ENCODE results near the gene SASH1. TPM values are rescaled to one million over a fixed set of nuclear protein-coding genes. Genes with fewer than 3 reads are reported as not detected.

SASH1 gene
- total RNA-seq, 5 donors from 2014 or later (not counting 1 experiment from before 2014, with no cell fraction given) = 0.26 to 5.5 (median 0.95) TPM

DNA sequence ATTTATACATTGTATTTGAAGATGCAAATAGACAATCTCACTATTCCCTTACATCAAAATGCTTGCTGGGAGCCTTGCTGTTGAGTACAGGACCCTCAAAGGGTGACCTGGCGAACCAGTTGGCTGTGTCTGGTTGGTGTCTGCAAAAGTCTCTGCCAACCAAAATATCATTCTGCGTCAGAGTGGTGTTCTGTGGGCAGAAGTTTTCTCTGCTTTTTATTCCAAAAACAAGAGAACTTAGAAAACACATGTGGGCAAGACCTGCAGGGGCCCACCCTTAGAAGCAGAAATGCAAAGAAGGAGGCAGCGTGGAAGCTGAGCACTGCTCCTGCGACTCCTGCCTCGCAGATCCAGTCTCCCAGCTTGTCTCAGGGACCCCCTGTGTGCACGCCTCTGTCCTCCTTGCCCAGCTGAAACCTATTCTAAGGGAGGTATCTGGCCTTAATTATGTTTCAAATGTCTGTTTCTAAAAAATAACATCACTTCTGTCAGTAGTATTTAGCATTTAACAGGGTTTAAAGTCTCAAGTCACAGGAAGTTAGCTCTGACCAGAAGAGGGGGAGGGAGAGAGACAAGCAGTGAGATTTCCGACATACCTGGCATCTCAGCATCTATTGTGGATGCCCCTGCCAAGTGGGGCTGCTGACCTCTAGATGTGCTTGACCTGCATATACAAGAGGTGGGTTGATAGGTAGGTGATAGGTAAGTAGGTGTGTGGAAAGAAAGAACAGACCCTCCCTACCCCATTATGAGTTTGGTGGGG is 101.3 kb downstream of the SASH1 start:
- CTCF ChIA-PET = no interaction called here
- H3K9me3 Mint-ChIP-seq = no peaks in the 10 kb centered on the region
- no peak overlapping the region for H3K27ac ChIP-seq (ENCODE audit: low read length)
- peaks cover 0 to 9% of the 10 kb centered on the region in 2 experiments for H3K27me3 ChIP-seq (replicated peaks in 1 of 2; ENCODE audit: control insufficient read depth in 2 of 2, extremely low read depth in 1 of 2, insufficient read depth in 2 of 2, low read length in 1 of 2)
- H3K4me3 ChIP-seq (ENCODE audit: control insufficient read depth in 1 of 2, extremely low read depth in 1 of 2, low read length in 1 of 2) = no peak overlapping the region
- WGBS (ENCODE audit: insufficient coverage) = 69% methylated on average over 4 of the region's 7 CpGs
- no peaks in the 10 kb centered on the region for H3K36me3 ChIP-seq (ENCODE audit: control insufficient read depth in 2 of 2, extremely low read depth in 1 of 2, insufficient read depth in 1 of 2, low read length in 1 of 2)
- peaks cover 0 to 11% (median 8%) of the 10 kb centered on the region in 3 donors for H3K4me1 Mint-ChIP-seq
- POLR2A ChIA-PET = no interaction called here
- no peak for ATAC-seq (replicated peaks in 1 of 4)
- H3K9me3 ChIP-seq = no peaks in the 10 kb centered on the region
- peaks cover 9% of the 10 kb centered on the region in 2 donors for H3K27me3 Mint-ChIP-seq
- H3K4me3 Mint-ChIP-seq = no peak overlapping the region
- no peaks in the 10 kb centered on the region for H3K4me1 ChIP-seq (ENCODE audit: control insufficient read depth in 1 of 2, extremely low read depth in 1 of 2, insufficient read depth in 2 of 2, low read length in 2 of 2)
- no peak overlapping the region for H3K27ac Mint-ChIP-seq
- no peaks in the 10 kb centered on the region for H3K36me3 Mint-ChIP-seq
- DNase-seq = no peak

DNA sequence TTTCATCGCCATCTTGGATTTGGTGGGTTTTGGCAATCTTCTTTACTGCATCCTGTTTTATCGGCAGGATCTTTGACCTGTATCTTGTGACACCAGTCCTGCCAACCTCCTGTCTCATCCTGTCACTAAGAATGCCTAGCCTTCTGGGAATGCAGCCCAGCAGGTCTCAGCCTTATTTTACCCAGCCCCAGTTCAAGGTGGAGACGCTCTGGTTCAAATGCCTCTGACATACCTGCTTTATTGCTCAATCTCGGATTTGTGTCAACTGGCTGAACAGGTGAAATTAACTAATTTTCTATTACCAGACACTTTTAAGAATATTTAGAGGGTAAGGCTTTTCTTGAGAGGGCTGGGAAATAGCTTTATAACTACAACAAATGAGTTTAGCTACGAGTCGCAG is 102.5 kb downstream of the SASH1 start:
- Histone ChIP-seq H3K27ac (ENCODE audit: low read length) (no peak overlapping the region), H3K9me3 (no peaks in the 10 kb centered on the region), H3K4me1 (ENCODE audit: control insufficient read depth in 1 of 2, extremely low read depth in 1 of 2, insufficient read depth in 2 of 2, low read length in 2 of 2) (no peaks in the 10 kb centered on the region), H3K36me3 (ENCODE audit: control insufficient read depth in 2 of 2, extremely low read depth in 1 of 2, insufficient read depth in 1 of 2, low read length in 1 of 2) (no peaks in the 10 kb centered on the region), H3K27me3 (replicated peaks in 1 of 2; ENCODE audit: control insufficient read depth in 2 of 2, extremely low read depth in 1 of 2, insufficient read depth in 2 of 2, low read length in 1 of 2) (peaks cover 0 to 13% of the 10 kb centered on the region in 2 experiments), H3K4me3 (ENCODE audit: control insufficient read depth in 1 of 2, extremely low read depth in 1 of 2, low read length in 1 of 2) (no peak overlapping the region)
- Mint-ChIP-seq H3K36me3 (no peaks in the 10 kb centered on the region), H3K27ac (no peak overlapping the region), H3K4me3 (no peak overlapping the region), H3K9me3 (no peaks in the 10 kb centered on the region), H3K4me1 (peaks cover 0 to 11% (median 8%) of the 10 kb centered on the region in 3 donors), H3K27me3 (peaks cover 7 to 9% of the 10 kb centered on the region in 2 donors)
- WGBS (ENCODE audit: insufficient coverage) = 100% methylated on average over 1 of the region's 6 CpGs
- ATAC-seq (replicated peaks in 1 of 4) = no peak
- DNase-seq = no peak
- POLR2A ChIA-PET = no interaction called here
- CTCF ChIA-PET = interaction anchor here in 1 of 2 donors (0.5 kb wide), 1 partner anchor 34 kb away, joined by 3 read pairs; no protein-coding TSS in a partner anchor

DNA sequence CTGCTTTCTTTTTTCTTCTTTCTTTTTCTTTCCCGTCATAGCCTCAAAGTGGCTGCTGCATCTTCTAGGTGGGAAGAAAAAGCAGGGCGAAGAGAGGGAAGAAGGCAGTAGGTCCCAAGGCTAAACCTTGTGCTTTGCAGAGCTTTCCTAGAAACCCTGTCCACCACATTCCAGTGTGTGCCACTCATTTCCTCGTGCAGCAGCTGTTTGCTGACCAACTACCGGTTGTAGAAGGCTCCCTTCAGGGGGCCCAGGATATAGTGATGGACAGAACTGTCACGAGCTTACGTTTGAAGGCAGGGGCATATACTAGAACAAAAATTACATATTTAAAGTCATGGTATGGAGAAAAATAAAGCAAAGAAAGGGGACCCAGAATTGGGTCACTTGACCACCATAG is 103.0 kb downstream of the SASH1 start:
- no peaks in the 10 kb centered on the region for H3K9me3 Mint-ChIP-seq
- no peaks in the 10 kb centered on the region for H3K9me3 ChIP-seq
- peaks cover 0 to 13% of the 10 kb centered on the region in 2 experiments for H3K27me3 ChIP-seq (replicated peaks in 1 of 2; ENCODE audit: control insufficient read depth in 2 of 2, extremely low read depth in 1 of 2, insufficient read depth in 2 of 2, low read length in 1 of 2)
- H3K4me1 Mint-ChIP-seq = peaks cover 0 to 11% (median 8%) of the 10 kb centered on the region in 3 donors
- no peak overlapping the region for H3K4me3 ChIP-seq (ENCODE audit: control insufficient read depth in 1 of 2, extremely low read depth in 1 of 2, low read length in 1 of 2)
- H3K27me3 Mint-ChIP-seq = peaks cover 7 to 13% of the 10 kb centered on the region in 2 donors
- no peaks in the 10 kb centered on the region for H3K36me3 ChIP-seq (ENCODE audit: control insufficient read depth in 2 of 2, extremely low read depth in 1 of 2, insufficient read depth in 1 of 2, low read length in 1 of 2)
- H3K27ac ChIP-seq (ENCODE audit: low read length) = no peak overlapping the region
- CTCF ChIA-PET = interaction anchor here in 1 of 2 donors (0.5 kb wide), 1 partner anchor 33 kb away, joined by 3 read pairs; no protein-coding TSS in a partner anchor
- no peaks in the 10 kb centered on the region for H3K4me1 ChIP-seq (ENCODE audit: control insufficient read depth in 1 of 2, extremely low read depth in 1 of 2, insufficient read depth in 2 of 2, low read length in 2 of 2)
- no peak overlapping the region for H3K27ac Mint-ChIP-seq
- no peaks in the 10 kb centered on the region for H3K36me3 Mint-ChIP-seq
- ATAC-seq (replicated peaks in 1 of 4) (no peak), DNase-seq (no peak)
- no peak overlapping the region for H3K4me3 Mint-ChIP-seq
- WGBS (ENCODE audit: insufficient coverage) = 67% methylated on average over 1 of the region's 6 CpGs
- POLR2A ChIA-PET = no interaction called here

DNA sequence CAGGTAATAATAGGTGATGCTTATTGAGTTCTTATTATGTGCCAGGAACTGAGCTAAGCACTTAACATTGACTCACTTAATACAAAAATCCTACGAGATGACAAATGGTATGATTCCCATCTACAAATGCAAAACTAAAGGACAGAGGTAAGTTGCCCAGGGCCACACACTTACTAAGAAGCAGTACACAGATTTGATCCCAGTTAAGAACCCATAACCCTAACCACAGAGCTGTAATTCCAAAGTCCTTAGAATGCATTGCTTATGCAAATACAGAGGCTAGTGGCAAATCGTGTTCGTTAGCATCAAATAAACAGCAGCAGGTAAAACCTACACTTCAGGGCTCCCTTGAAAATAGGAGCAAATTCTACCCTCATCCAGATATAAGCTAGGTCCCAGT is 104.0 kb downstream of the SASH1 start:
- no peak for DNase-seq
- Histone ChIP-seq H3K4me3 (ENCODE audit: control insufficient read depth in 1 of 2, extremely low read depth in 1 of 2, low read length in 1 of 2) (no peak overlapping the region), H3K27ac (ENCODE audit: low read length) (no peak overlapping the region), H3K27me3 (replicated peaks in 1 of 2; ENCODE audit: control insufficient read depth in 2 of 2, extremely low read depth in 1 of 2, insufficient read depth in 2 of 2, low read length in 1 of 2) (peaks cover 0 to 14% of the 10 kb centered on the region in 2 experiments), H3K36me3 (ENCODE audit: control insufficient read depth in 2 of 2, extremely low read depth in 1 of 2, insufficient read depth in 1 of 2, low read length in 1 of 2) (no peaks in the 10 kb centered on the region), H3K9me3 (no peaks in the 10 kb centered on the region), H3K4me1 (ENCODE audit: control insufficient read depth in 1 of 2, extremely low read depth in 1 of 2, insufficient read depth in 2 of 2, low read length in 2 of 2) (peaks cover 0 to 4% of the 10 kb centered on the region in 2 experiments)
- Mint-ChIP-seq H3K27ac (no peak overlapping the region), H3K9me3 (no peaks in the 10 kb centered on the region), H3K4me3 (no peak overlapping the region), H3K36me3 (no peaks in the 10 kb centered on the region), H3K4me1 (peaks cover 4 to 14% (median 12%) of the 10 kb centered on the region in 3 donors), H3K27me3 (peaks cover 7 to 16% of the 10 kb centered on the region in 2 donors)
- no peak for ATAC-seq (replicated peaks in 1 of 4)
- ChIA-PET POLR2A (interaction anchor here in 1 of 2 donors (0.5 kb wide), 1 partner anchor 19 kb away, joined by 3 read pairs; no protein-coding TSS in a partner anchor), CTCF (interaction anchor here in 1 of 2 donors (0.6 kb wide), 1 partner anchor 41 kb away, joined by 3 read pairs; no protein-coding TSS in a partner anchor)
- WGBS (ENCODE audit: insufficient coverage) = 100% methylated on average over 1 of the region's 3 CpGs

DNA sequence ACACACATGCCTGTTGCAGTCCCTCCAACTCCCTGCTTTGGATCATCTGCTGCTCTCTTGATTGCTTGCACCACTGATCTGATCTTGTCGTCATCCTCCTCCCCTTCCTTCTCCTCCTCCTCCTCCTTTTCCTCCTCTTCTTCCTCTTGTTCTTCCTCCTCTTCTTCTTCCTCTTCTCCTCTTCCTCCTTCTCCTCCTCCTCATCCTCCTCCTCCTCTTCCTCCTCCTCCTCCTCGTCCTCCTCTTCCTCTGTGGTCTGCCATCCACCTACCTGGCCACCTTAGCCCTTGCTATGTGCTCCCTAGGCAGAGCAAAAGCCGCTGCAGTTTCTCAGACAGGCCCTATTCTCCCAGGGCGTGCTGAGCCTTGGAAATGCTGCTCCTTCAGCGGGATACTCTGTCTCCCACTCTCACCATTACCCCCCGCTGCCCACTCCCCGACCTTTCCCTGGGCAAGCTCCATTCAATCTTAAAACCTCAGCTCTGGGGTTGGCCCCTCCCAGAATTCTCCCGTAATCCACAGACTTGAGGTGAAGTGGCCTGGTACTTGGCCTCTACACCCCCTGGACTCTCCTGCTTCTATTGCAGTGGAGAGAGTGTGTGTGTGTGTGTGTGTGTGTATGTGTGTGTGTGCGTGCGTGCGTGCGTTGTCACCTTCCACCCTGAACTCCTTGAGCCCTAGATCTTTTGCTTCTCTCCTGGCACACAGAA is 105.0 kb downstream of the SASH1 start:
- Mint-ChIP-seq H3K9me3 (no peaks in the 10 kb centered on the region), H3K4me1 (peaks cover 12 to 19% (median 13%) of the 10 kb centered on the region in 3 donors), H3K27ac (no peak overlapping the region), H3K36me3 (no peaks in the 10 kb centered on the region), H3K4me3 (no peak overlapping the region), H3K27me3 (peaks cover 8 to 16% of the 10 kb centered on the region in 2 donors)
- Histone ChIP-seq H3K9me3 (no peaks in the 10 kb centered on the region), H3K4me1 (ENCODE audit: control insufficient read depth in 1 of 2, extremely low read depth in 1 of 2, insufficient read depth in 2 of 2, low read length in 2 of 2) (peaks cover 0 to 14% of the 10 kb centered on the region in 2 experiments), H3K4me3 (ENCODE audit: control insufficient read depth in 1 of 2, extremely low read depth in 1 of 2, low read length in 1 of 2) (no peak overlapping the region), H3K27me3 (replicated peaks in 1 of 2; ENCODE audit: control insufficient read depth in 2 of 2, extremely low read depth in 1 of 2, insufficient read depth in 2 of 2, low read length in 1 of 2) (peaks cover 0 to 21% of the 10 kb centered on the region in 2 experiments), H3K27ac (ENCODE audit: low read length) (no peak overlapping the region), H3K36me3 (ENCODE audit: control insufficient read depth in 2 of 2, extremely low read depth in 1 of 2, insufficient read depth in 1 of 2, low read length in 1 of 2) (no peaks in the 10 kb centered on the region)
- DNase-seq (no peak), ATAC-seq (replicated peaks in 1 of 4) (no peak)
- POLR2A ChIA-PET = no interaction called here
- CTCF ChIA-PET = interaction anchor here in 1 of 2 donors (0.6 kb wide), 1 partner anchor 42 kb away, joined by 3 read pairs; no protein-coding TSS in a partner anchor
- WGBS (ENCODE audit: insufficient coverage) = 71% methylated on average over 7 of the region's 12 CpGs

DNA sequence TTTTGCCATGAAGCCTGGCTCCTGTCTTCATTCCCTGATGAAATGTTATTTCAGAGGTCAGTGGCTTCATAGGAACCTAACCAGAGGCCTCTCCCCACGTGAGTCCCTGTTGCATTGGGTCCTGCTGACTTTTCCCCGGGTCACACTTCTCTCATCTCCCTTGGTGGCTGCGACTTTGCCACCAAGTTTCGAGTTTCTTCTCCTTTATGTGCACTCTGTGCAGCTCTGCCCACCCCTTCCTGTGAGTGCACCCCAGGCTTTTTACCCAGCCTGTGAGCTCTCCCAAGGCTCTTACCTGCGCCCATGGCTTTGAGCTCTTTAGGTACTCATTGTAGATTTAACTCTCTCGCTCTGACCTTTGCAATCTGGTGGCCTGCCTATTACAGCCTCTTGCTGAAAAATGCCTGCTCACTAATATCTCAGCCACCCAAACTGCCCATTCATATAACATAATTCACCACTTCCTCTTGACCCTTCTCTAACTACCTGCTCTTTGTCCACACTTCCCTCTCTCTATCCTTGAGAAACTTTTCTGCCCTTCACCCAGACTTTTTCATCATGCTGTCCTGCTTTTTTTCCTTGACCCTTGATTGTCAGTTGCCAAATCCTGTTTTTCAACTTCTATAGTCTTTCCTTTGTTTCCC is 105.9 kb downstream of the SASH1 start:
- ATAC-seq (replicated peaks in 1 of 4) = peak in 2 of 4 experiments; percentile 27 to 55
- Histone ChIP-seq H3K27ac (ENCODE audit: low read length) (no peak overlapping the region), H3K36me3 (ENCODE audit: control insufficient read depth in 2 of 2, extremely low read depth in 1 of 2, insufficient read depth in 1 of 2, low read length in 1 of 2) (no peaks in the 10 kb centered on the region), H3K9me3 (no peaks in the 10 kb centered on the region), H3K4me1 (ENCODE audit: control insufficient read depth in 1 of 2, extremely low read depth in 1 of 2, insufficient read depth in 2 of 2, low read length in 2 of 2) (peaks cover 0 to 17% of the 10 kb centered on the region in 2 experiments), H3K4me3 (ENCODE audit: control insufficient read depth in 1 of 2, extremely low read depth in 1 of 2, low read length in 1 of 2) (no peak overlapping the region), H3K27me3 (replicated peaks in 1 of 2; ENCODE audit: control insufficient read depth in 2 of 2, extremely low read depth in 1 of 2, insufficient read depth in 2 of 2, low read length in 1 of 2) (peaks cover 0 to 21% of the 10 kb centered on the region in 2 experiments)
- H3K27me3 Mint-ChIP-seq = peaks cover 8 to 16% of the 10 kb centered on the region in 2 donors
- ChIA-PET CTCF (no interaction called here), POLR2A (no interaction called here)
- no peak for DNase-seq
- no peak overlapping the region for H3K4me3 Mint-ChIP-seq
- H3K9me3 Mint-ChIP-seq = no peaks in the 10 kb centered on the region
- H3K4me1 Mint-ChIP-seq = peaks cover 12 to 19% (median 13%) of the 10 kb centered on the region in 3 donors
- H3K36me3 Mint-ChIP-seq = no peaks in the 10 kb centered on the region
- WGBS (ENCODE audit: insufficient coverage) = 25% methylated on average over 6 of the region's 6 CpGs
- H3K27ac Mint-ChIP-seq = no peak overlapping the region

Data from T-cell (primary cell).